ENCODE data around the gene LRPPRC. TPM values are rescaled to one million over a fixed set of nuclear protein-coding genes. Genes with fewer than 3 reads are reported as not detected.

The LRPPRC gene
- total RNA-seq, 1 donor from 2014 or later, result 88.0 TPM

DNA sequence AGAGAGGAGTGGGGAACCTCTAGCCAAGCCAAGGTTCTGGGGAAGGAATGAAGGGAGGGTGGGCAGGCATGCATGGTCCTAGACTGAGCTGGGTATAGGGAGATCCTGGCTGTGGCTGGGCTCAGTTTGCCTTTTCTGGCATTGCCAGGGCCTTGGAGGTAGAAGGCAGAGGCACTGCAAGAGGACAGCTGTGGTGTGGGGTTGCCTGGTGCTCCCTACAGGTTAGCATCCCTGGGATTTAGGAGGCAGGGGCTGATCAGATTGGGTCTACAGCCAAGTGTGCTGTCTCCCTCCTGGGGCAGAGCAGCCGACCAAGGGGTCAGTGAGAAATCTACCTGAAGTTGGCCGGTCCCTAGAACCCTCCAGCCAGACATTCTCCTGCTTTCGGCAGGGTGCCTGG, 141.1 kb downstream of the LRPPRC start:
- DNase-seq, result no peak
- Mint-ChIP-seq H3K27ac (ENCODE audit: unreplicated experiment) (no peak overlapping the region), H3K4me1 (ENCODE audit: low read depth, unreplicated experiment) (no peaks in the 10 kb centered on the region), H3K36me3 (ENCODE audit: unreplicated experiment) (no peaks in the 10 kb centered on the region), H3K27me3 (ENCODE audit: unreplicated experiment) (no peaks in the 10 kb centered on the region), H3K4me3 (ENCODE audit: unreplicated experiment) (no peak overlapping the region), H3K9me3 (ENCODE audit: unreplicated experiment) (no peaks in the 10 kb centered on the region)
- TF ChIP-seq, protein P1, sequence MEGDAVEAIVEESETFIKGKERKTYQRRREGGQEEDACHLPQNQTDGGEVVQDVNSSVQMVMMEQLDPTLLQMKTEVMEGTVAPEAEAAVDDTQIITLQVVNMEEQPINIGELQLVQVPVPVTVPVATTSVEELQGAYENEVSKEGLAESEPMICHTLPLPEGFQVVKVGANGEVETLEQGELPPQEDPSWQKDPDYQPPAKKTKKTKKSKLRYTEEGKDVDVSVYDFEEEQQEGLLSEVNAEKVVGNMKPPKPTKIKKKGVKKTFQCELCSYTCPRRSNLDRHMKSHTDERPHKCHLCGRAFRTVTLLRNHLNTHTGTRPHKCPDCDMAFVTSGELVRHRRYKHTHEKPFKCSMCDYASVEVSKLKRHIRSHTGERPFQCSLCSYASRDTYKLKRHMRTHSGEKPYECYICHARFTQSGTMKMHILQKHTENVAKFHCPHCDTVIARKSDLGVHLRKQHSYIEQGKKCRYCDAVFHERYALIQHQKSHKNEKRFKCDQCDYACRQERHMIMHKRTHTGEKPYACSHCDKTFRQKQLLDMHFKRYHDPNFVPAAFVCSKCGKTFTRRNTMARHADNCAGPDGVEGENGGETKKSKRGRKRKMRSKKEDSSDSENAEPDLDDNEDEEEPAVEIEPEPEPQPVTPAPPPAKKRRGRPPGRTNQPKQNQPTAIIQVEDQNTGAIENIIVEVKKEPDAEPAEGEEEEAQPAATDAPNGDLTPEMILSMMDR (IDR thresholded peaks at IDR 0.05; ENCODE audit: partially characterized antibody, unreplicated experiment), result no peak

DNA sequence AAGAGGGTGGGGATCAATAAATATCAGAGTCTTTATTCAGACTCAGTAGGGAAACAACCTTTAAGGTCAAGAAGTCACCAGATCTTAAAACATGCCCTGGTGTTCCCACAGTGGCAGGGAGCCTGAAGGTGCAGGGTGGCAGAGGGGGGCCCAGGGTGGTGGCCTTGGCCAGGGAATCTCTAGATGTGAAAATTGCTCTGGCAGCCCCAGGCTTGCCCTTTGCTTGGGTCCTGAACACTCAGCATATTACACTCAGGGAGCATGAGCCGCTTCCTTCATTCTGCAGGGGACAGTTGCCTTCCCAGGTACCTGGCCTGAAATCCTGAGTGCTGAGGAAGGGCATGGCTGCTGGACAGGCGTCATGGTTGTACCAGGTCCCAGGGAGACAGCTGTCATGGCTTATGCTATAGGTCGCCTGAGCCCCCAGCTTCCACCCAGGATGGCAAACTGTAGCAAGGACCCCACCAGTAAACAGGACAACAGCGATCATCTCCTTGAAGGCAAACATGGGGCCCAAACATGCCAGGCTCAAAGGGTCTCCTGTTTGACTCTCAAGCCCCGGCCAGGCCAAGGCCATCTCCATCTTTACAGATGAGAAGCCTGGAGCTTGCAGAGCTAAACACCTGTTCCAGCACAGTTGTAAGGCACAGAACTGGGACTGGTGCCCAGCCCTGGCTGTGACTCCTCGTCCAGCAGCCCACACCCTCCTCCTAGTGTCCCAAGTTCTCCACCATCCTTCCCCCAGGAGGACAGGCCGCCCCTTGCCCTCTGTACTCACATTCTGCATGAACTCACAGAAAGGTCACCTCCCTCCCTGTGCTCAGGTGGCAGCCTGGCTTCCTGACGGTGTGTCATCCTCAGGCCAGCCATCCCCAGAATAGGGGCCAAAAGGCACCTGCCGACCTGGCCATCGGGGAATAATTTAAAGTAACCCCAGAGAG, 142.4 kb downstream of the LRPPRC start:
- no peak for DNase-seq
- Mint-ChIP-seq H3K27ac (ENCODE audit: unreplicated experiment) (no peak overlapping the region), H3K9me3 (ENCODE audit: unreplicated experiment) (no peaks in the 10 kb centered on the region), H3K36me3 (ENCODE audit: unreplicated experiment) (no peaks in the 10 kb centered on the region), H3K4me3 (ENCODE audit: unreplicated experiment) (no peak overlapping the region), H3K4me1 (ENCODE audit: low read depth, unreplicated experiment) (no peaks in the 10 kb centered on the region), H3K27me3 (ENCODE audit: unreplicated experiment) (peaks cover 2% of the 10 kb centered on the region)
- TF ChIP-seq, protein P1 (IDR thresholded peaks at IDR 0.05; ENCODE audit: partially characterized antibody, unreplicated experiment), result no peak

DNA sequence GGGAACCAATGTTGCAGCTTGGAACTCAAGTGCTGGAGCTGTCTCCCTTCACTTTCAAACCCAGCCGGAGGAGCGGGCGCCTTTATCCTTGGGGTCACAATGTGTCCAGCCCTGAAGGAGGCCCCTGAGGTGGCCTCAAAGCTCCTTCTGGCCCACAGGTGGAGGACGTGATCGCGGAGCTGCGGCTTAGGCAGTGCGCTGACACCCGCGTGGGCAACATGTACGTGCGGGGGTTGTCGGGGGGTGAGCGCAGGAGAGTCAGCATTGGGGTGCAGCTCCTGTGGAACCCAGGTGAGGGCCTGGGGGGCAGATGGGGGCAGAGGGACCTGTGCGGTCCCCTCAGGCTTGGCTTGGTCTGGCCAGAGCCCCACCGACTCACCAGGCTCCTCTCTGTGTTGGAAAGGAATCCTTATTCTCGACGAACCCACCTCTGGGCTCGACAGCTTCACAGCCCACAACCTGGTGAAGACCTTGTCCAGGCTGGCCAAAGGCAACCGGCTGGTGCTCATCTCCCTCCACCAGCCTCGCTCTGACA, 143.5 kb downstream of the LRPPRC start:
- no peak overlapping the region for H3K4me3 Mint-ChIP-seq (ENCODE audit: unreplicated experiment)
- H3K27me3 Mint-ChIP-seq (ENCODE audit: unreplicated experiment), result peaks cover 2% of the 10 kb centered on the region
- no peaks in the 10 kb centered on the region for H3K4me1 Mint-ChIP-seq (ENCODE audit: low read depth, unreplicated experiment)
- DNase-seq, result no peak
- H3K36me3 Mint-ChIP-seq (ENCODE audit: unreplicated experiment), result no peaks in the 10 kb centered on the region
- H3K9me3 Mint-ChIP-seq (ENCODE audit: unreplicated experiment), result no peaks in the 10 kb centered on the region
- H3K27ac Mint-ChIP-seq (ENCODE audit: unreplicated experiment), result no peak overlapping the region
- TF ChIP-seq, protein P1 (IDR thresholded peaks at IDR 0.05; ENCODE audit: partially characterized antibody, unreplicated experiment), result no peak

DNA sequence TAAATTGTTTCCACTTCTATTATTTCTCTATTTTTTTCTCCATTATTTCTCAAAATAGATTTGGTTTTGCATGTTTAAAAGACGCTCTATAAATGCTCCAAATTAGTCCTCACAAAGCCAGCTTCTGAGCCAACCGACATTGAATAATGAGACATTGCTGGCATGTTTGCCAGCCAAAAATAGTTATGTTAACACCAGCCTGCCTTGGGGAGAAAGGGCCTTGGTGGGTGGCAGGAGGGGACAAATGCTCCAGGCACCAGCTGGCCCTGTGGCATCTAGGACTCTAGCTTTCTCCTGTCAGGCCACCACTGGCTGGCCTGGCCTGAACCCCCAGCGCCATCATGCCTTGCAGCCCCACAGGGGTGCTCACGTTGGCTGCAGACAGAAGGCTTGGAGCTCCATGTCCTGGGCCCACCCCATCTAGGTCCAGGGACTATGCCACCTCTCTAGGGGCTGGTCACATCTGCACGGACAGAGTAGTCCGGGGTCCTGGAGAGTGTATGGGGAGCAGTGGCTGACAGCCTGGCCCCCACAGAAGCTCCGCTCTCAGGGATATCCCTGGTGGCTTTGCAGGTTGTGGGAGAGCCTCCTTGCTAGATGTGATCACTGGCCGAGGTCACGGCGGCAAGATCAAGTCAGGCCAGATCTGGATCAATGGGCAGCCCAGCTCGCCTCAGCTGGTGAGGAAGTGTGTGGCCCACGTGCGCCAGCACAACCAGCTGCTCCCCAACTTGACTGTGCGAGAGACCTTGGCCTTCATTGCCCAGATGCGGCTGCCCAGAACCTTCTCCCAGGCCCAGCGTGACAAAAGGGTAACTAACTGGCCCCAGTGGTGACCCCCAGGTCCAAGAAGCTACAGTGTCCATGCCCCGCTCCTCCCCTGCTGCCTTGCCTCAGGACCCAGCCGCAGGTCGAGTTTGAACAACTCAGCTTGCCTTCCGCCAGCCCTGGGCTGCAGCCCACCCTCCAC, 144.5 kb downstream of the LRPPRC start:
- peaks cover 2% of the 10 kb centered on the region for H3K27me3 Mint-ChIP-seq (ENCODE audit: unreplicated experiment)
- no peaks in the 10 kb centered on the region for H3K36me3 Mint-ChIP-seq (ENCODE audit: unreplicated experiment)

More for the DNA sequence above, 144.5 kb downstream of the LRPPRC start:
- Mint-ChIP-seq H3K27ac (ENCODE audit: unreplicated experiment) (no peak overlapping the region), H3K9me3 (ENCODE audit: unreplicated experiment) (no peaks in the 10 kb centered on the region), H3K4me1 (ENCODE audit: low read depth, unreplicated experiment) (no peaks in the 10 kb centered on the region), H3K4me3 (ENCODE audit: unreplicated experiment) (no peak overlapping the region)
- no peak for DNase-seq
- TF ChIP-seq, protein P1 (IDR thresholded peaks at IDR 0.05; ENCODE audit: partially characterized antibody, unreplicated experiment), result no peak

Data from glutamatergic neuron (in vitro differentiated cells).